Fibroblast of skin of left biceps (primary cell): ENCODE data around the gene TP53AIP1.

Source experiments
- DNase-seq, 2 experiments: peaks; one replicate each; pipeline ENCODE4 v3.0.0-alpha.2; 2013; ENCODE audit warnings: low read depth in 2 of 2

The TP53AIP1 gene

DNA sequence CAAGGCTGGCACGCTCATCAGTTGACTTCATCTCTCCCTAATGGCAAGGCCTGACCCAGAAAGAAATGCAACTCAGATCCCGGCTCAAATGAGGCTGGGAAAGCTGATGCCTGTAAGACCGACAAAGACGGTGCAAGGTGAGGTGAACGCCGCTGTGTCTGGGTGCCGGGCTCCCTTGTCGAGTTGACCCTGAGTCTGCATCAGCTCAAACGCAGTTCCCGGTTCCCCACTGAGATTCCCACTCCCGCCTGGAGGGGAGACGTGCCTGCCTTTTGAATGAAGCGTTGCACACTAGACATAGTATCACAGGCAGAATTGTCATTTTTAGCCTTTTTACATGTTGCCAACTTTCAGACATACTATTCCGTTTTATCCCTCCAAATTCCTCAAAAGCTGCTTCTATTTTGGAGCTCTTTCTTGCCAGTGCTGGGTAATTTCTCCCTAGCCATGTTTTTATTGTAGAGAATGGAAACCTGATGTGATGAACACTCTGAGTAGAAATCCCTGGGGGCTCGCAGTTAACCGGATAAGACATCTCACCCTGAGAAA is 831 bp upstream of the TP53AIP1 start:
- DNase-seq: no peak

DNA sequence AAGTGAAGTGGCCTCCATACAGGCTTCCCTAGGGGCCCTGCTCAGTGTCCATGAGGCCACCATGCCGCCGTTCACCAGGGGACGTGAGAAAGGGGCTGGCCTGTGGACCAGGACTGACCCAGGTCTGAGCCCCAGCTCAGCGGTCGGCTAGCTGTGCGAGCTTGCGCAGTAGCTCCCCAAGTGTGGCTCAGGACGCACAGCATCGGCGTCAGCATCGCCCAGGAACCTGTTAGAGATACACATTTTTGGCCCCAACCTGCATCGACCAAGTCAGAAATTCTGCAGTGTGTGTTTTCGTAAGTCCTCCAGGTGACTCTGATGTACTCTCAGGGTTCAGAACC is 429 bp downstream of the TP53AIP1 start:
- DNase-seq: no peak

DNA sequence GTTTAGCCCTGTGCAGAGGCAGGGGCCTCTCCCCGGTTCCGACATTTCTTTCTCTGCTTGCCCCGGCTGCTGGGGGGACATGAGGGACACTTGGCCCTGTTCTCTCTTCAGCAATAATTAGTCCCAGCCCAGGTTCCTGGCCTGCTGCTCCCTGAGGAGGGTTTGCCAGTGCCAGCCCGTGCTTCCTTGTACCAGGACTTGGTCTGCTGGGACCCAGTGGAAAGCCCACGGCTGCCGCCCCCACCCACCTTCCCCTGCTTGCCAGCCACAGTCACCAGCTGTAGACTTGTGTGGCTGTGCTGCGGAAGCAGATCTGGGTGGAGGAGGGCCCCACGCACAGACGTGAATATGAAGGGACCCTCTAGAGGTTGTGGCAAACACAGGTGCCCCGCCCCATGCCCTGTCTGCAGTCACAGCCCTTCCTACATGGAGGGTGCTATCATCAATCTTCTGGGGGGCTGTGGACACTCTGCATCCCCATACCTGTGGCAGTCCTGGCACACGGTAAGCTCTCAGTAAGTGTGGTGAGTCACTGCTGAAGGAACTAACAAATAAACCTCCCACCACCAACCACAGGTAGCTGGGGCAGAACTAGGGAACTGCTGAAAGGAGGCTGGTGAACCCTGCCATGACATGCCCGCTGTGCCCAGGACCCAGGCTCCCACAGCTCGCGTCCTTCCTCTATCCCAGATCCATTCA is 949 bp downstream of the TP53AIP1 start:
- DNase-seq: no peak

DNA sequence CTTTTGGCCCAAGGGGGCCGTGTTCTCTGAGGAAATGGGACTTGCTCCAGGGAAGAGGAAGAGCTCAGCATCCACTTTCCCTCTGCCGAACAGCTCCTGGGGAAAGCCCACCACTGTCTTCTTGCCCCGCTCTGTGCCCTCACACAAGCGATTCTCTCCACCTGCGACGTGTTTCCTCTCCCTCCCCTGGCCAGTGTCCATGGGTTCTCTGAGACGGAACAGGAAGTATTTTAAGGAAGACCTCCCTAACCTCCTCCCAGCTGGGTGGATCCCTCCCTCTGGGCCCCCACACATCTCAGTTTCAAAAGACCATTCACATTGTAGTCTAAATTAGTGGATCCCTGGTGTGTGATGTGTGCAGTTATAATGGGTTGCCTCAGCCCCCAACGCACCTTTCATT is 1.6 kb downstream of the TP53AIP1 start:
- no peak for DNase-seq

DNA sequence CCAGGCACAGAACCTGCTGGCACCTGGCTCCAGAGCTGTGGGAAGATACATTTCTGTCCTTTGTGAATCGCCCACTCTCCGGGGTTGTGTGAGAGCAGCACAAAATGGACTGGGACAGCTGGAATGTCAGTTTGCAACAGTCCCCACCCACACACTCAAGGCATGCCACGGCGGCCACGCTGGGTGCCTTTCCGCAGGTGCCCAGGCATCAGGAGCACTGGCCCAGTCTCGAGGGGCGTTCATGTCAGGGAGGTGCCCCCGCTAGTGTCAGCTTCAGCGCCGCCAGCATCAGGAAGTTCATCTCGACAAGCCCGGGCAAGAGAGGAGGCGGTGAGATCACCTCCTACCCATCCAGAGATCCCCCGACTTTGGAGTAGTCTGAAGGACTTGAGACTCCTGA is 2.1 kb downstream of the TP53AIP1 start:
- no peak for DNase-seq

DNA sequence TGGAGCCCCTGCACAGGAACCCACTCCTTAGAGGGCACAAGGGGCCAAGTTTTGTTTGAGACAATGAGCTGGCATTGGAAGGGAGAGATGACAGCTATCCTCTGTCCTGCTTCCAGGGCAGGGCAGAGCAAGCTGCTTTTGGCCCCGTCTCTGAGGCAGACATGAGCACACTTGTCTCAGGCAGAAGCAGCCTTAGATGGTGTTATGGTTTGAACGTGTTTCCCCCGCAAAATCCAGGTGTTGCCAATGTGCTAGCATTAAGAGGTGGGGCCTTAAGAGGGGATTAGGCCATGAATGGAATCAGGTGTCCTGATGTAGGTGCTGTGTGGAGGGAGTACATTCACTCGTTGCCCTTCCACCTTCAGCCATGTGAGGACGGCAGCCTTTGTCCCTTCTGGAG is 2.5 kb downstream of the TP53AIP1 start:
- no peak for DNase-seq

DNA sequence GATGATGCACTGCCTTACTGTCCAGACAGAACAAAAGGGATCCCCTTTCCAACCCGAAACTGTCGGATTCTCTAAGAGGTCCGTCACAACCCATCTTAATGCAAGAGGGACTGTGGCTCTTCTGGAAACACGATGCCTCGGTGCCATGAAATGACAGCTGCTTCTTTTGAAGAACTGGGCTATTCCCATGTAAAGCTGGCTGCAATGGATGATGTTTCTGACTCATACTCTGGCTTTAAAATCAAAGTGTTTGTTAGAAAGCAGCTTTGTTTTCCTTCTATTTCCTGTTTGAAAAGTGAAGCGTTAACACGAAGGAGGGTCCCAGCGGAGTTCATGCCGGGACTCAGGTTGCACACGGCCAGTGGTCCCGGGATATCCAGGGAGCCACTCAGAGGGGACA is 3.1 kb downstream of the TP53AIP1 start:
- DNase-seq: no peak

DNA sequence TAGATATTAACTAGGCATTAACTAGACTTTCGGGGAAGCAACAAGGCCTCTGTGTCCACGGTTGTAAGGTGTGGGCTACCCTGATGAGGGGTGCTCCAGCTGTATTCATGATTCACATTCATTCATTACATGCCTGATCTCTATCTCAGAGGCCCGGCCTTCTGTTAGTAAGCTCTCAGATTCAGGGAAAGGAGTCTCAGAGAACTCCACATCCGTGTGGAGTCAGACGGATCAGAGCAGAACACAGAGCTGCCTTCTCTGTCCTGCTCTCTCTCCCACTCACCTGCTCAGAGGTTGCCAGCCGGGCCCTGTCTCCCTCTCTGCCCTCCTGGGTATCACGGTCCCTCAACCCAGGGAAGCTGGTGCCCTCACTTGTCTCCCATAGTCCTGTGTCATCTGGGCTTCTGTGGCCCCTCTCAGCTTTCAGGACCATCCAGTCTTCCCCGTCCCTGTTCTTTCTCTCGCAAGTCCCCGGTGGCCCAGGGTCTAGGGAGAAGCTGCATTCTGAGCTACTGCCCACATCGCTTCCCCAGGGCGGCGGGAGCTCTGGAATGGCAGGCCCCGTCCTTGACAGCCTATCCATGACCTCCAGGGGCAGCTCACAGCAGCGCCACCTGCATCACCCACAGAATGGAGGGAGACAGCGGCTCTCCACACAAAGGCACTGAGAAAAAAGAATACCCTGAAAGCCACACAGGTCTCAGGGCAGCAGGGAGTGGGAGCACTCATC is 4.3 kb downstream of the TP53AIP1 start:
- no peak for DNase-seq

DNA sequence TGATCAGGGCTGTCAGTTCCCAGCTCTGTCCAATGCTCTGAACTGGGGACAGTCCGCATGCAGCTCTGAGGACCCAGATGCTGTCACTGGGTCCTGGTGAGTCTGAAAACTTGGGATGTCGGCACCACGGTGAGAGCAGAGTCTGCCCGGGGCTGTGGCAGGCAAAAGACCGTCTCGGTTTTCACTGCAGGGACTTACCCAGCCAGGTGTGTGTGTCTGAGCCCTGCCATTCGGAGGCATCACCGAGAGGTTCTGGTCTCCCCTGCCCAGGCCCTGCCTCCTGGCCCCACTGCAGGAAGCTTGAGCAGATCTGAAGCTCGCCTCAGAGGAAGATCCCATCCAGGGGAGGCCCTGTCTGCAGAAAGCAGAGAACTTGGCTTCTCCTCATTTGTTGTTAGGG is 5.2 kb downstream of the TP53AIP1 start:
- DNase-seq: no peak

DNA sequence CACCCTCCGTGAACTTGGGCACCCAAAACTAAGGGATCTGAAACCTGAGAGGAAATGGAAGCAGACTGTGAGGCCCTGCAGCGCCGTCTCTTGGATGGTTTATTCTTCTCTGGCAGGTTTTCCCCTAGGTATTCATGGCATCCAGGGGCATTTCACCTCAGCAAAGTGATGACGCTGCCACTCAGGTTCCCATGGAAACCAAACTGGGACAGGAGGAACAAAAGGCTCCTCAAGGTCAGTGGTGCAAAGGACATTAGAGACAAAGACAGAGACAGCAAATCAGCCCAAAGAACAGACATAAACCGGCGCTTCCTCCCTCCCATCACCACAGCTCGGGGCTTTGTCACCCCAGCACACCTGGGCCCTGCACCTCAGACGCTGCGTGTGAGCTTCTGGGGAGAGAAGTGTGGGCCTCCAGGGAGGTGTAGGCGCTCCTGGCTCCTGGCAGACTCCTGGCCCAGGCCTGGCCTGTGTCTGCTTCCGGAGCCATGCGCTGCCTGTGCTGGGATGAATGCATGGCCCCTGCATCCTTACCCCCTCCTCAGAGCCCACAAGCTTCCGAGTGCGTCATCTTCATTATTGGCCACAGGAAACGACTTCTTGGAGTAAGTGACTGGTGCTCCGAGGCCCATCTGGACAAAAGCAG is 5.9 kb downstream of the TP53AIP1 start:
- no peak for DNase-seq

DNA sequence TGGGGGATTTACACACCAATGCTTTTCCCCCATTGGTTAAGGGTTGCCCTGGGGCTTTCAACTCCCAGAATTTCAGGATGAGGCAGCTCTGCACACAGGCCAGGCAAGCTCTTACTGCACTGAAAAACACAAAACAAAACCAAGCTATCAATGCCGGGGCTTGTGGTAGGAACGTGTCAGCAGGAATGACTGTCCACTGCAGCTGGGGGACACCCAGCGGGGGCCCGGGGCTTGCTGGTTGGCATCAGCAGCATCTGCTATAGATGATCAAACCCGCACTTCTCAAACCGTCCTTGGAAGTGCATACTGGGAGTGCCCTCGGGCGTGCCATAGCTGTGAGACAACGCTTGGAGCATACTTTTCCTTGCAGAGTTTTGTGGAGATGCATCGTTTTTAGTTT is 7.7 kb downstream of the TP53AIP1 start:
- DNase-seq: no peak

DNA sequence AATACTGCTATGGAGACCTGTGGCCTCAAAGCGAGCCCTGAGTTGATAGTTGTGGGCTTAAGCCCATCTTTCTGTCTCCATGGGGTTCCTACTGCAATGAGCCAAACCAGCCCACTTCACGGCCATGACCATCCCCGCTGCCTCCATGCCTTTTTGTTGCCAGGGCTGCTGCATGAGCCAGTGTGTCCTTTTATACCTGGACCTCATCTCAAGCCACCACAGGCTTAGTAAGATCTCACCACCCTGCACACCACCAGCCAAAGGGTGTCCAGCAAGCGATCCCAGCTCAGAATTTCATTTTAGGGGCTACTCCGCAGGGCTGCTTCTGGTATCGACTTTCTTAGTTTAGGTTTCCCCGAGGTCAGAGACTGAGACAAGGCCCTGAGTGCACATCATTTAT is 8.3 kb downstream of the TP53AIP1 start:
- DNase-seq: no peak

DNA sequence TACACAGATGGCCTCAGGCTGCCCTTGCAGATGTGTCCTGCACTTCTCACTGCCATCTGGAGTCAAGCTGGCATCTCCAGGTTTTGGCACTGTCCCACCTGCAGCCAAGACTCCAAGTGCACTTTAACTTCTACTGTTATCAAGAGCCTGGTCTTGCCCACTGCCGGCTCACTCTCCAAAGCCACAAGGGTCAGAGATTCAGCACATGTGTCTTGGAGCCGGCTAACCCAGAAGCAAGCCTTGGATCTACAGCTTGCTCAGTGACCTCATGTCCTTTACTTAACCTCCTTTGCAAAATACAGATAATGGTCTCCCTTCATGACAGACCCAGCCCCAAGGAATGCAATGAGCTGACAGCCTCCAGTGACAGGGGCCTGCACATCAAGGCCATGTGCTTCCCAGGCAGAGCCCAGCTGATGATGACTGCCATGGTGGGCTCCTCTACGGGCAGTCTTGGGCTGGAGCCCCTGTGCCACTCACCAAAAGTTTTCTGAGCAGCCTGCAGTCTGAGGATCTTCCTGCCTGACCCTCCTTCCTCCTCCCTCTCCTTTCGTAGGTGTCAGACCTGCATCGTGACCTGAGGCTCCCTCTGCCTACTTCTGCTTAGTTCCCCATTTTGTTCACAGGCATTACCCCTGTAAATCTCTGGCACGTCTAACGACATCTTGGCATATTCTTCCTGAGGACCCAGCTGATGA is 9.0 kb downstream of the TP53AIP1 start:
- no peak for DNase-seq

DNA sequence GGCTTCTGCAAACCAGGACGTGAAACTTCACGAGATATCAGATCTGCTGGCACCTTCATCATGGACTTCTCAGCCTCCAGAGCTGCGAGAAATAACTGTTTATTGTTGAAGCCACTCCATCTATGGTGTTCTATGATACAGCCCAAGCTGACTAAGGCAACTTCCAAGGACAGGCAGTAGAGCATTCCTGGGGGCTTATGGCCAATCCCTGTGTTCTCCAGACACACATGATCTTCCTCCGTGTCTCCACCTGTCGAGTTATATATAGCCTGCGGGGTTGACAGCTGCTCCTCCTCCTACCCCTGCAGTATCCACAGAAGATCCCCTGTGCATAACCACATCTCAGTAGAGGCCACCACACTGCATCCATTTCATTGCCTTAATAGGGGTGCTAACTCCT is 11.0 kb downstream of the TP53AIP1 start:
- DNase-seq: no peak

DNA sequence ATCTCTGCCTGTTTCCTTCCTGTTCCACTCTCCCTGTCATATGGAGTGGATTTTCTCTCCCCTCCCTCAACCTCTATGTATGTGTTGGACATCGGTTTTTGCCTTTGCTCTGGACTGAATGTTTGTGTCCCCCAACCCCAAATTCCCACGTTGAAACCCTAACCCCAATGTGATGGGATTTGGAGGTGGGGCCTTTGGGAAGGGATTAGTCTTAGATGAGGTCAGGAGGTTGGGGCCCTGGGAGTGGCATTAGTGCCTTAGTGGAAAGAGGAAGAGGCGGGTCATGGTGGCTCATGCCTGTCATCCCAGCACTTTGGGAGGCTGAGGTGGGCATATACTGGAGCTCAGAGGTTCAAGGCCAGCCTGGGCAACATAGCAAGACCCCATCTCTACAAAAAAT is 11.6 kb downstream of the TP53AIP1 start:
- DNase-seq: no peak

DNA sequence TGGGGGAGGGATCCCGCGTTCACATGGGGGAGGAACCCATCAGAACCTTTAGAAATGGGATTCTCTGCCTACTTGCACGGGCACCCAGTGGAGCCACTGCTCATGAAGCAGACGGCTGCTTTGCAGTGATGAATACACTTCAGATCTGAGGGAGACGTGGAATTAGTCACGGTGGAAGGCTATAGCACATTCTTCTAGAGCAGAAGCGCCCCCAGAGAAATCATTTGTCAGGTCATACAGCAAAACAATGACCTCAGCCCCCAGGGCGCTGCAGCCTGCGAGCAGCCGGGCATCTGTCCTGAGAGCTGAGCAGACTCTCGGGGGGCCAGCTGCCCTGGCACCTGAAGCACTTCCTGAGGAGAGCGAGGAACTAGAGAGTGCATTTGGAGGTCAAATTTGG is 12.7 kb downstream of the TP53AIP1 start:
- DNase-seq: no peak

DNA sequence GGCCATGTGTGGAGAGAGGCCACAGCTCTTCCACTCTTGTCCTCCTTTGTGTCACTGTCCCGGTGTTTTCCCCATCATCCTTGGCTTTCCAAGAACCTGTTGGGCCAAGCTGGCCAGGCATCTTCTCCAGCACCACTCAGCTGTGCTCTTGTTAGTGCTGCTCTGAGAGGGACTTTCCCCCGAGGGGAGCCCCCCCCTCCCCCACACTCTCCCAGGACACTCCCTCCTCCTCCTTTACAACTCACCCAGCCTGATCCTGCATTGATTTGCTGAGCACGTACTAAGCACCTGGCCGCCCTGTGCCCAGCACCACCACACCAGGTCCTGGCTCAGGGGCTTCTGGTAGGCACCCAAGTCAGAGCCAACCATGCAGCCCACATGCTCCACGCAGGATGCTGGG is 13.2 kb downstream of the TP53AIP1 start:
- no peak for DNase-seq

DNA sequence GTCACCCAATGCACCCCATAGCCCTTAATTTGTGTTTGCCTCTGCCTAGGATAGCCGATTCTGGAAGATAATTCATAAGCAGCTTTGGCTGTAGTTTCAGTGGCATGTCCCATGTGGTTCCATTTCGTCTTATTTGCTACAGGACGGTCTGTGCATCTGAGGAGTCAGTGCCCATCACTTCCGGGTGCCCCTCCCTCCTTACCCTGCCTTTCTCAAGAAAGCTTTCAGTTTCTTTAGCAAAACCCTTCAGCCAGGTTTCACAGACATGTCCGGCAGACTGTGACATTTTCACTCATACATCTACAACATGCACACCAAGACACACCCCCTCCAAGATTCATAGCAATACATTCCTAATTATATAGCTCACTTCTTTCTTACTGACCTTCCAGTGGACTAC is 14.3 kb downstream of the TP53AIP1 start:
- no peak for DNase-seq

DNA sequence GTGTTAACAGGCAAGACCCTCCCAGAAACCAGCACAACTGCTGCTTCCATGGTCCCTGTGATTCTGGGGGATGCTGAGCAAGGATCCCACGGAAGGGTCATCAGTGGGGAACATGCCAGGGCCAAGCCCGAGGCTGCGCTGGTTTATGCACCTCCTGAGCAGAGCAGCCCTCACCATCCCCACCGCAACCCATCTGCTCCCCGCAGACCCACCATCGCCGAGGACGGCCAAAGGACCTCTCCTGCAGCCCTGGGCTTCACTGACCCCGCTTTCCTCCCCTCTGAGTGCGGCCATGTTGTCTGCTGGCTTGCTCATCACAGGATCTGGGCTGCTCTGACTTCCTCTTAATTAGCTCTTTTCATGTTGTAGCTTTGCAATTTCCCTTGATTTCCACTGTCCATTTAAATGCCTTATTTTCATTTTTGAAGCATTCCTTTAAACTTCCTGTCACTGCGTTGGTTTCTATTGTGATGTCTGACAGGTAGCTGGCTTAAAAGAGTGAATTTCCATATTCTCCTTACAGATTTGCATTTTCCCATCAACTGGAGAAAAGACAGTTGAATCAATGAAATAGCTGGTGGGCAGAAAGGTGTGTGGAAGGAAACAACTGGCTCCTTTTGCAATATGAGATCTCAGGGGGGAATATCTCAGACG is 14.9 kb downstream of the TP53AIP1 start:
- DNase-seq: no peak

DNA sequence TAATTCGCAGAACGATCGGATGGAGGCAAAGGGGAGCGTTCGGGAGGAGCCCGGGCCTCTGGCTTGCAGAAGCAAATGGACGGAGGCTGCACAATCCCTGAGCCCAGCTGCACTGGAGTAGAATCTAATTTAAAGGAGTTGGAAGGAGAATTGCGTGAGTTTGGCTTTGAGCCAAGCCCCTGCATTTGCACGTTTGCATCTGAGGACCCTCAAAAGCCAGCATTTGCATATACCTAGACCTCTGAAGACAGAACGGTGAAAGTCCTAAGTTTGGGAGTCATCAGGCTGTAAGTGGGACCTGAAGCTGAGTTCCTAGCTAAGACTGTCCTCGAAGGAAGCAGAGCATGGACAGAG is 15.6 kb downstream of the TP53AIP1 start:
- no peak for DNase-seq

DNA sequence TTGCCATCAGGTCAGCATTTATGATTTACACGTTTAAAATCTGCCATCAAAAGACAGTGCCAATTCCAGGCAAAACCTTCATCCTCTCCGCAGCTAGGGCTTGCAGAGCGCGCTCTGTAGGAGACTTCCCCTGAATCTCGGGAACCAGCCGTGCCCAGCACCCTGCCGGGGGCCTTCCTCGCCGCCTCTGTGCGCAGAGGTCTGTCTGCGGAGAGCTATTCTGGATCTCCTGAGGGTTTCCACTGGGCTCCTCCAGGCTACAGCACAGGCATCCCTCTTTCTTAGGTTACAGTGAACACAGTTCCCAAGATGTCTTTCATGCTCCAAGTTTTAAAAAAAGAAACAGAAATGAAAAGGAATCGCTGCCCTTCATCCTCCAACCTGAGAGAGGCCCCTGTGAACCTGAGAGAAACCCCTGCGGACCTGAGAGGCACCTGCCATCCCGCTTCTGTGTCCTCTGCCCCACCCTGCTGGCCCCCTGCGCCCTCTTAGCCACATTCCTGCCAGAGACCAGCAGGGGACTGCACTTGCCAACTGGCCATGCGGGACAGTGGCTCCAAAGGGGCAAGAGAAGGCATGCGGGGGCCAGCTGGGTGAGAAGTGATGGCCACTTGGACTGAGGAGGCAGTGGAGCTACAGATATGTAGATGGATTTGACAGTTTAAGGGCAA is 16.1 kb downstream of the TP53AIP1 start:
- no peak for DNase-seq
